H1 (cell line): ENCODE results near the gene IPO13. TPM values are rescaled to one million over a fixed set of nuclear protein-coding genes. Genes with fewer than 3 reads are reported as not detected.

Source experiments
- SIN3A ChIP-seq, 2 experiments: IDR thresholded peaks in 1 of 2; conservative IDR thresholded peaks in 1 of 2; 2 replicates each; pipeline ENCODE4 v1.6.1; 2011 to 2012; ENCODE audit warnings: low read length in 2 of 2, improper control_type of control experiment in 1 of 2, low read depth in 1 of 2, mild to moderate bottlenecking in 1 of 2
- polyA plus RNA-seq, 7 experiments: library from polyadenylated mRNA; depleted of rRNA in 3 of 7; stranded (reverse) in 5 of 7; unstranded in 2 of 7; fragments of >200 nt in 5 of 7; fragments of 200-250 nt in 2 of 7; gene quantifications; 1 replicate in 5 of 7; 2 replicates in 1 of 7; 4 replicates in 1 of 7; pipeline versions ENCODE4 v1.2.1 to v1.2.3, GENCODE V29; 2011 to 2013; ENCODE audit warnings: missing spikeins in 2 of 7, mixed read lengths in 2 of 7
- total RNA-seq: library from RNA; stranded (reverse); fragmentation: NEBNext Ultra II Directional; extraction: Animal tissue kit (Norgen Biotek cat#: 25700); gene quantifications from 2 replicates; pipeline ENCODE4 v1.2.1, GENCODE V29; 2021
- TF ChIP-seq, protein P1 (sequence below): fragments of 300-600 bp; sonication (generic); IDR thresholded peaks from 2 replicates; pipeline ENCODE4 v1.7.1; 2012; ENCODE audit warnings: low read length, moderate library complexity, mild to moderate bottlenecking, inconsistent platforms; ENCODE audit not compliant: insufficient replicate concordance
- TF ChIP-seq, protein P2 (sequence below): IDR thresholded peaks from 2 replicates; pipeline ENCODE4 v1.6.1; 2012; ENCODE audit warnings: inconsistent platforms

The IPO13 gene
- total and polyA plus RNA-seq, 2 of the 8 experiments (the other 6 are each of a cell fraction or from before 2014, with no cell fraction given): 23.0 to 27.0 TPM

DNA sequence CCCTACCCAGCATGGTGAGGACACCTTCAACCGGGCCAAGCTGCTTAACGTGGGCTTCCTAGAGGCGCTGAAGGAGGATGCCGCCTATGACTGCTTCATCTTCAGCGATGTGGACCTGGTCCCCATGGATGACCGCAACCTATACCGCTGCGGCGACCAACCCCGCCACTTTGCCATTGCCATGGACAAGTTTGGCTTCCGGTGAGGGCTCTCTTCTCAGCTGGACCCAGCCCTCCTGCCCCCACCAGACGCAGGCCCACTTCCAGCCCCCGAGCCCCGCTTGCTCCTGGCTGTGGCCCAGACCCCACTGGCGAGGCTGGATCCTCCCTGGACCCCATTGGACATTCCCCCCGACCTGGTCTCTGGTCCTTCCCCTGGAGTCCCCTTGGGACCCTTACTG, 38.1 kb downstream of the IPO13 start (continued):
- TF ChIP-seq, protein P1, sequence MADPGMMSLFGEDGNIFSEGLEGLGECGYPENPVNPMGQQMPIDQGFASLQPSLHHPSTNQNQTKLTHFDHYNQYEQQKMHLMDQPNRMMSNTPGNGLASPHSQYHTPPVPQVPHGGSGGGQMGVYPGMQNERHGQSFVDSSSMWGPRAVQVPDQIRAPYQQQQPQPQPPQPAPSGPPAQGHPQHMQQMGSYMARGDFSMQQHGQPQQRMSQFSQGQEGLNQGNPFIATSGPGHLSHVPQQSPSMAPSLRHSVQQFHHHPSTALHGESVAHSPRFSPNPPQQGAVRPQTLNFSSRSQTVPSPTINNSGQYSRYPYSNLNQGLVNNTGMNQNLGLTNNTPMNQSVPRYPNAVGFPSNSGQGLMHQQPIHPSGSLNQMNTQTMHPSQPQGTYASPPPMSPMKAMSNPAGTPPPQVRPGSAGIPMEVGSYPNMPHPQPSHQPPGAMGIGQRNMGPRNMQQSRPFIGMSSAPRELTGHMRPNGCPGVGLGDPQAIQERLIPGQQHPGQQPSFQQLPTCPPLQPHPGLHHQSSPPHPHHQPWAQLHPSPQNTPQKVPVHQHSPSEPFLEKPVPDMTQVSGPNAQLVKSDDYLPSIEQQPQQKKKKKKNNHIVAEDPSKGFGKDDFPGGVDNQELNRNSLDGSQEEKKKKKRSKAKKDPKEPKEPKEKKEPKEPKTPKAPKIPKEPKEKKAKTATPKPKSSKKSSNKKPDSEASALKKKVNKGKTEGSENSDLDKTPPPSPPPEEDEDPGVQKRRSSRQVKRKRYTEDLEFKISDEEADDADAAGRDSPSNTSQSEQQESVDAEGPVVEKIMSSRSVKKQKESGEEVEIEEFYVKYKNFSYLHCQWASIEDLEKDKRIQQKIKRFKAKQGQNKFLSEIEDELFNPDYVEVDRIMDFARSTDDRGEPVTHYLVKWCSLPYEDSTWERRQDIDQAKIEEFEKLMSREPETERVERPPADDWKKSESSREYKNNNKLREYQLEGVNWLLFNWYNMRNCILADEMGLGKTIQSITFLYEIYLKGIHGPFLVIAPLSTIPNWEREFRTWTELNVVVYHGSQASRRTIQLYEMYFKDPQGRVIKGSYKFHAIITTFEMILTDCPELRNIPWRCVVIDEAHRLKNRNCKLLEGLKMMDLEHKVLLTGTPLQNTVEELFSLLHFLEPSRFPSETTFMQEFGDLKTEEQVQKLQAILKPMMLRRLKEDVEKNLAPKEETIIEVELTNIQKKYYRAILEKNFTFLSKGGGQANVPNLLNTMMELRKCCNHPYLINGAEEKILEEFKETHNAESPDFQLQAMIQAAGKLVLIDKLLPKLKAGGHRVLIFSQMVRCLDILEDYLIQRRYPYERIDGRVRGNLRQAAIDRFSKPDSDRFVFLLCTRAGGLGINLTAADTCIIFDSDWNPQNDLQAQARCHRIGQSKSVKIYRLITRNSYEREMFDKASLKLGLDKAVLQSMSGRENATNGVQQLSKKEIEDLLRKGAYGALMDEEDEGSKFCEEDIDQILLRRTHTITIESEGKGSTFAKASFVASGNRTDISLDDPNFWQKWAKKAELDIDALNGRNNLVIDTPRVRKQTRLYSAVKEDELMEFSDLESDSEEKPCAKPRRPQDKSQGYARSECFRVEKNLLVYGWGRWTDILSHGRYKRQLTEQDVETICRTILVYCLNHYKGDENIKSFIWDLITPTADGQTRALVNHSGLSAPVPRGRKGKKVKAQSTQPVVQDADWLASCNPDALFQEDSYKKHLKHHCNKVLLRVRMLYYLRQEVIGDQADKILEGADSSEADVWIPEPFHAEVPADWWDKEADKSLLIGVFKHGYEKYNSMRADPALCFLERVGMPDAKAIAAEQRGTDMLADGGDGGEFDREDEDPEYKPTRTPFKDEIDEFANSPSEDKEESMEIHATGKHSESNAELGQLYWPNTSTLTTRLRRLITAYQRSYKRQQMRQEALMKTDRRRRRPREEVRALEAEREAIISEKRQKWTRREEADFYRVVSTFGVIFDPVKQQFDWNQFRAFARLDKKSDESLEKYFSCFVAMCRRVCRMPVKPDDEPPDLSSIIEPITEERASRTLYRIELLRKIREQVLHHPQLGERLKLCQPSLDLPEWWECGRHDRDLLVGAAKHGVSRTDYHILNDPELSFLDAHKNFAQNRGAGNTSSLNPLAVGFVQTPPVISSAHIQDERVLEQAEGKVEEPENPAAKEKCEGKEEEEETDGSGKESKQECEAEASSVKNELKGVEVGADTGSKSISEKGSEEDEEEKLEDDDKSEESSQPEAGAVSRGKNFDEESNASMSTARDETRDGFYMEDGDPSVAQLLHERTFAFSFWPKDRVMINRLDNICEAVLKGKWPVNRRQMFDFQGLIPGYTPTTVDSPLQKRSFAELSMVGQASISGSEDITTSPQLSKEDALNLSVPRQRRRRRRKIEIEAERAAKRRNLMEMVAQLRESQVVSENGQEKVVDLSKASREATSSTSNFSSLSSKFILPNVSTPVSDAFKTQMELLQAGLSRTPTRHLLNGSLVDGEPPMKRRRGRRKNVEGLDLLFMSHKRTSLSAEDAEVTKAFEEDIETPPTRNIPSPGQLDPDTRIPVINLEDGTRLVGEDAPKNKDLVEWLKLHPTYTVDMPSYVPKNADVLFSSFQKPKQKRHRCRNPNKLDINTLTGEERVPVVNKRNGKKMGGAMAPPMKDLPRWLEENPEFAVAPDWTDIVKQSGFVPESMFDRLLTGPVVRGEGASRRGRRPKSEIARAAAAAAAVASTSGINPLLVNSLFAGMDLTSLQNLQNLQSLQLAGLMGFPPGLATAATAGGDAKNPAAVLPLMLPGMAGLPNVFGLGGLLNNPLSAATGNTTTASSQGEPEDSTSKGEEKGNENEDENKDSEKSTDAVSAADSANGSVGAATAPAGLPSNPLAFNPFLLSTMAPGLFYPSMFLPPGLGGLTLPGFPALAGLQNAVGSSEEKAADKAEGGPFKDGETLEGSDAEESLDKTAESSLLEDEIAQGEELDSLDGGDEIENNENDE: no peak
- no peak for TF ChIP-seq SIN3A (conservative IDR thresholded peaks at IDR 0.05 in 1 of 2, IDR thresholded peaks at IDR 0.05 in 1 of 2; ENCODE audit: low read depth in 1 of 2, low read length in 2 of 2)
- TF ChIP-seq, protein P2, sequence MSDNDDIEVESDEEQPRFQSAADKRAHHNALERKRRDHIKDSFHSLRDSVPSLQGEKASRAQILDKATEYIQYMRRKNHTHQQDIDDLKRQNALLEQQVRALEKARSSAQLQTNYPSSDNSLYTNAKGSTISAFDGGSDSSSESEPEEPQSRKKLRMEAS: no peak
